ENCODE results near the gene TTC39B. TPM values are rescaled to one million over a fixed set of nuclear protein-coding genes. Genes with fewer than 3 reads are reported as not detected.

The TTC39B gene
- 27.3 and 33.8 TPM in 2 replicates for total RNA-seq

DNA sequence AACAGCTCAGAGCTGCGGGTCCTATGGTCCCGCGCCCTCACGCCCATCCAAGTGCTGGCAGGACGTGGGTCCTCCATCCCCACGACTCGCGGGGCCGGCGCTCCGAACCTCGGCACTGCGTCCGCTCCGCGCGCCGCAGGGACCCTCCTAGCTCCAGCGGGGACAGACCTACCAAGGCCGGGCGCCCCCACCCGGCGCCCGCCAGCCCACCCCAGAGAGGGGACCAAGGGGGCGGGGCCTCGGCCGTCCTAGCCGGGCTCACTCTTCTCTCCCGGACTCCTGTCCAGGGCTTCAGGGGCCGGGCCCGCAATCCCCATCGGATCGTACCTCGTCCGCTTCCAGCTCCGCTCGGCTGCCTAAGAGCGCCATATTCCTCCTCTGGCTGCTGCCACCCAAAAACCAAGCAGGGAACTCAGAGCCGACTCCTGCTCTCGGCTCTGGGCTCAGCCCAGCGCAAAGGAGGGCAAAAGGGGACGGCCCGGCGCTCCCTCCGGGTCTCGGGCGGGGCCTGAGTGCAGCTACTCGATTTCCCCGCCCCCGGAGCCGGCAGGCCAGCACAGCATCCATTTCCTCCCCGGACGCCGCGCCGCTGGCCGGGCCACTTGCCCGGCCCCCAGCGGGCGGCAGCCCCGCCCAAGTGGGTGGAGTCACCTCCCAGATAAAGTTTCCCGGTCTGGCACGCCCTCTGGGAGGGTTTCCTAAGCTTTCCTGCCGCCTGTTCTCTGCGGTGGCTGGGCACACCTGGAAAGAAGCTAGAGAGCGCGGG, at the start of gene TTC39B:
Gene TTC39B (minus strand): TSS at position 460 of the 766 bp plus-strand sequence. CDS start 91 bp downstream, at position 369.

Small RNAs within 50 kb of the gene (small RNA-seq; reads per million reads assigned to genes)
- not detected for gene RNU6-559P

Other genes starting within 250 kb of the TTC39B start
- 45.6 and 58.7 TPM in 2 replicates for gene SNAPC3, start 115.7 kb upstream of the TTC39B start, total RNA-seq
- gene PSIP1, start 203.8 kb upstream of the TTC39B start, total RNA-seq = 58.7 and 64.7 TPM in 2 replicates
- 6.4 and 6.8 TPM in 2 replicates for gene CCDC171, start 245.8 kb upstream of the TTC39B start, total RNA-seq